Naive thymus-derived CD4-positive, alpha-beta T cell (primary cell): ENCODE results near the gene AQP11. TPM values are rescaled to one million over a fixed set of nuclear protein-coding genes. Genes with fewer than 3 reads are reported as not detected.

Experiments
- ATAC-seq: fragments of 150-1000 bp; cut with Tn5 transposase; 2 replicates; pipeline ENCODE4 v1.10.0; 2021; ENCODE audit warnings: mild to moderate bottlenecking, moderate library complexity
- CTCF ChIA-PET: fragments of 350-600 bp; sonication (Branson Sonifier 250); formaldehyde crosslinking; loops from one replicate; lab custom pipeline; 2021; ENCODE audit warnings: antibody characterized with exemption; lab: Charles Lee
- POLR2A ChIA-PET: fragments of 350-600 bp; sonication (Branson Sonifier 250); formaldehyde crosslinking; loops from one replicate; lab custom pipeline; 2021; ENCODE audit warnings: antibody characterized with exemption, inconsistent platforms; lab: Charles Lee
- DNase-seq, 9 donors: peaks; one replicate each; pipeline versions ENCODE4 v3.0.0 to v3.0.0-alpha.2; 2020 to 2022; ENCODE audit warnings: mixed read lengths in 1 of 9
- H3K27ac ChIP-seq: one replicate; pipeline ENCODE4 v1.7.0; 2013; ENCODE audit warnings: mild to moderate bottlenecking, low read depth, low read length, moderate library complexity
- H3K27me3 ChIP-seq, 2 donors: one replicate each; pipeline ENCODE4 v1.7.0; 2013; ENCODE audit warnings: low read length in 2 of 2, mild to moderate bottlenecking in 2 of 2, moderate library complexity in 2 of 2; ENCODE audit not compliant: control insufficient read depth in 2 of 2, insufficient read depth in 2 of 2
- H3K36me3 ChIP-seq, 3 experiments: 1 replicate in 2 of 3; 2 replicates in 1 of 3; pipeline ENCODE4 v1.7.0; 2013; ENCODE audit warnings: low read length in 3 of 3, mild to moderate bottlenecking in 3 of 3, moderate library complexity in 1 of 3; ENCODE audit not compliant: insufficient read depth in 3 of 3, control insufficient read depth in 2 of 3
- H3K4me1 ChIP-seq, 2 donors: one replicate each; pipeline ENCODE4 v1.7.0; 2013; ENCODE audit warnings: low read length in 2 of 2, mild to moderate bottlenecking in 2 of 2, moderate library complexity in 1 of 2; ENCODE audit not compliant: control insufficient read depth in 2 of 2, insufficient read depth in 2 of 2
- H3K4me3 ChIP-seq: 2 replicates; pipeline ENCODE4 v1.7.0; 2013; ENCODE audit warnings: mild to moderate bottlenecking, low read length
- H3K9me3 ChIP-seq, 3 experiments: 1 replicate in 2 of 3; 2 replicates in 1 of 3; pipeline ENCODE4 v1.7.0; 2013; ENCODE audit warnings: low read length in 3 of 3; ENCODE audit not compliant: control insufficient read depth in 2 of 3
- H3K27ac Mint-ChIP-seq, 9 donors: one replicate each; pipeline ENCODE4 v1.8.0; 2020 to 2022; ENCODE audit warnings: mixed read lengths in 9 of 9, mild to moderate bottlenecking in 8 of 9, moderate library complexity in 5 of 9, inconsistent platforms in 2 of 9
- H3K27me3 Mint-ChIP-seq, 5 donors: one replicate each; pipeline ENCODE4 v1.8.0; 2021 to 2022; ENCODE audit warnings: mixed read lengths in 5 of 5, mild to moderate bottlenecking in 1 of 5
- H3K36me3 Mint-ChIP-seq, 5 donors: one replicate each; pipeline ENCODE4 v1.8.0; 2020 to 2022; ENCODE audit warnings: mixed read lengths in 5 of 5, mild to moderate bottlenecking in 3 of 5, inconsistent platforms in 1 of 5
- H3K4me1 Mint-ChIP-seq, 7 donors: one replicate each; pipeline ENCODE4 v1.8.0; 2020 to 2022; ENCODE audit warnings: mixed read lengths in 7 of 7, mild to moderate bottlenecking in 3 of 7, inconsistent platforms in 1 of 7
- H3K4me3 Mint-ChIP-seq, 10 donors: one replicate each; pipeline ENCODE4 v1.8.0; 2020 to 2022; ENCODE audit warnings: mild to moderate bottlenecking in 10 of 10, mixed read lengths in 10 of 10, moderate library complexity in 6 of 10, inconsistent platforms in 2 of 10
- H3K9me3 Mint-ChIP-seq, 11 donors: one replicate each; pipeline ENCODE4 v1.8.0; 2020 to 2022; ENCODE audit warnings: mixed read lengths in 11 of 11, mild to moderate bottlenecking in 4 of 11, inconsistent platforms in 1 of 11, moderate library complexity in 1 of 11
- intact Hi-C, 2 donors: fragments of 100-400 bp; cut with micrococcal nuclease; formaldehyde crosslinking; loops; one replicate each; pipeline ENCODE4 v1.15.1; 2023
- polyA plus RNA-seq, 2 donors: library from polyadenylated mRNA; unstranded; fragments of 300-500 nt; fragmentation: Illumina TruSeq; gene quantifications; one replicate each; pipeline ENCODE4 v1.2.3, GENCODE V29; 2021
- total RNA-seq, 6 experiments: library from RNA in 5 of 6; stranded (reverse) in 5 of 6; gene quantifications; 1 replicate in 5 of 6; 2 replicates in 1 of 6; pipeline ENCODE4 v1.2.3 and lab custom pipeline; 2021 to 2026

The AQP11 gene
- total and polyA plus RNA-seq, 7 experiments from 2014 or later = 0.27 to 1.1 (median 0.78) TPM; not detected in 1

GRCh38 chr11:77604281-77604680 is 14.5 kb downstream of the AQP11 start:
- Histone ChIP-seq H3K36me3 (peaks cover 0 to 18% (median 0%) of the 10 kb centered on the region in 3 experiments), H3K27me3 (no peaks in the 10 kb centered on the region), H3K27ac (no peak overlapping the region), H3K4me1 (no peaks in the 10 kb centered on the region), H3K4me3 (no peak overlapping the region), H3K9me3 (no peaks in the 10 kb centered on the region)
- DNase-seq = no peak
- Mint-ChIP-seq H3K9me3 (no peaks in the 10 kb centered on the region), H3K4me3 (no peak overlapping the region), H3K36me3 (peaks cover 0 to 14% (median 4%) of the 10 kb centered on the region in 5 donors), H3K27me3 (no peaks in the 10 kb centered on the region), H3K4me1 (peaks cover 0 to 1% (median 0%) of the 10 kb centered on the region in 7 donors), H3K27ac (peak overlapping the region in 1 of 9 donors; percentile 43)
- ATAC-seq = no peak
- intact Hi-C loops = no loop called here
- ChIA-PET CTCF (no interaction called here), POLR2A (no interaction called here)

DNA sequence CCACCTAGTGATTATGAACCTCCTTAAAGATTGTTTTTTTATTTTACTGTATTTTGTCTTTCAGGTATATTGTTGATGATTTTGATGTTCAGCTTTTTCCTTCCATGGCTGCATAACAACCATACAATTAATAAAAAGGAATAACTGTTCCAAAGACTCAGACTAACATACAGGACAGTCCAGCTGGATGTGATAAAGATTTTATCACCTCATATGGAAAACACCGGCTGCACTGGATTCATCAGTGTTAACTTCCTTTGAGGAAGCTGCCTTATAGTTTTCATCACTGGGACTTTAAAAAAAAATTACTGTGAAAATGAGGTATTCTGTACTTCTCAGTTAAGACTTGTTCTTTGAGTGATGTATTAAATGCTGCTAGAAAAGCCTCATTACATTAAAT is 19.5 kb downstream of the AQP11 start:
- ChIA-PET CTCF (no interaction called here), POLR2A (no interaction called here)
- Histone ChIP-seq H3K36me3 (peaks cover 0 to 42% (median 6%) of the 10 kb centered on the region in 3 experiments), H3K27me3 (no peaks in the 10 kb centered on the region), H3K4me1 (no peaks in the 10 kb centered on the region), H3K4me3 (no peak overlapping the region), H3K27ac (no peak overlapping the region), H3K9me3 (no peaks in the 10 kb centered on the region)
- peaks cover 7 to 26% (median 18%) of the 10 kb centered on the region in 5 donors for H3K36me3 Mint-ChIP-seq
- no peaks in the 10 kb centered on the region for H3K4me1 Mint-ChIP-seq
- H3K27me3 Mint-ChIP-seq = no peaks in the 10 kb centered on the region
- no peak overlapping the region for H3K27ac Mint-ChIP-seq
- ATAC-seq = no peak
- H3K9me3 Mint-ChIP-seq = no peaks in the 10 kb centered on the region
- no peak for DNase-seq
- intact Hi-C loops = no loop called here
- no peak overlapping the region for H3K4me3 Mint-ChIP-seq

GRCh38 chr11:77611921-77612320 is 22.2 kb downstream of the AQP11 start:
- H3K27ac Mint-ChIP-seq = peak overlapping the region in 3 of 9 donors; percentile 3 to 11 (median 6)
- ChIA-PET CTCF (no interaction called here), POLR2A (no interaction called here)
- DNase-seq (no peak), ATAC-seq (no peak)
- H3K27me3 Mint-ChIP-seq = no peaks in the 10 kb centered on the region
- no peaks in the 10 kb centered on the region for H3K4me1 ChIP-seq
- intact Hi-C loops = no loop called here
- H3K36me3 Mint-ChIP-seq = peaks cover 7 to 38% (median 30%) of the 10 kb centered on the region in 5 donors
- H3K4me3 Mint-ChIP-seq = no peak overlapping the region
- H3K9me3 ChIP-seq = no peaks in the 10 kb centered on the region
- no peak overlapping the region for H3K4me3 ChIP-seq
- no peaks in the 10 kb centered on the region for H3K27me3 ChIP-seq
- H3K4me1 Mint-ChIP-seq = no peaks in the 10 kb centered on the region
- H3K9me3 Mint-ChIP-seq = no peaks in the 10 kb centered on the region
- H3K36me3 ChIP-seq = peaks cover 0 to 54% (median 15%) of the 10 kb centered on the region in 3 experiments
- H3K27ac ChIP-seq = no peak overlapping the region

DNA sequence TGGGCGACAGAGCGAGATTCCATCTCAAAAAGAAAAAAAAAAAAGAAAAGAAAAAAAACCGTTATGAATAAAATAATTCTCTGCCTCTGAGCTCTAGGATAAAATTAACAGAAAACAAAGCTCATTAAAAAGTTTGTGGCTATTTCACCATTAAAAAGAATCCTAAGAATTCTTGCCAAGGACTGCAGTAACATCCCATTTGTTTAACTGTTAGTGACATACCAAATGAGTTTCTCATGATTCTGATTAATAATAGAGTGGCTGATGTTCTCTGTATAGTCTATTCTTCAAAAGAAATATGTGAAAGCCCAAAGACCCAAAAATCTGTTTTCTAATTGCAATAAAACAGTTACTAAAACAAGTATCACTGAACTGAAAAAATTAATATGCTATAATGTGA is 28.1 kb downstream of the AQP11 start:
- H3K4me3 ChIP-seq = no peak overlapping the region
- Mint-ChIP-seq H3K27ac (no peak overlapping the region), H3K4me3 (no peak overlapping the region), H3K4me1 (peaks cover 0 to 2% (median 0%) of the 10 kb centered on the region in 7 donors), H3K9me3 (no peaks in the 10 kb centered on the region), H3K36me3 (peaks cover 0 to 56% (median 33%) of the 10 kb centered on the region in 5 donors), H3K27me3 (no peaks in the 10 kb centered on the region)
- intact Hi-C loops = loop anchor here (2.0 to 5.0 kb wide), 3 partner anchors 146 to 571 kb away; partner anchors contain the start of genes MYO7A (in 1 of the 2) and PAK1 (in 1 of the 2)
- ATAC-seq (no peak), DNase-seq (no peak)
- ChIA-PET POLR2A (no interaction called here), CTCF (interaction anchor here (0.6 to 3.0 kb wide), 3 partner anchors 12 to 491 kb away, joined by 3 to 11 read pairs (median 5); no protein-coding TSS in a partner anchor)
- H3K27me3 ChIP-seq = no peaks in the 10 kb centered on the region
- peaks cover 9 to 44% (median 19%) of the 10 kb centered on the region in 3 experiments for H3K36me3 ChIP-seq
- H3K4me1 ChIP-seq = no peaks in the 10 kb centered on the region
- H3K27ac ChIP-seq = no peak overlapping the region
- H3K9me3 ChIP-seq = no peaks in the 10 kb centered on the region

- Histone ChIP-seq H3K27ac (no peak overlapping the region), H3K27me3 (no peaks in the 10 kb centered on the region), H3K4me1 (no peaks in the 10 kb centered on the region), H3K9me3 (no peaks in the 10 kb centered on the region), H3K4me3 (no peak overlapping the region), H3K36me3 (peaks cover 13 to 60% (median 23%) of the 10 kb centered on the region in 3 experiments)
- no peaks in the 10 kb centered on the region for H3K27me3 Mint-ChIP-seq
- DNase-seq (peak in 7 of 9 donors; percentile 18 to 51 (median 41)), ATAC-seq (peak; percentile 57)
- H3K27ac Mint-ChIP-seq = peak overlapping the region in 1 of 9 donors; percentile 75
- CTCF ChIA-PET = interaction anchor here (1.0 to 3.0 kb wide), 6 partner anchors 9 to 493 kb away, joined by 3 to 11 read pairs (median 4); no protein-coding TSS in a partner anchor
- peaks cover 0 to 2% (median 0%) of the 10 kb centered on the region in 7 donors for H3K4me1 Mint-ChIP-seq
- H3K36me3 Mint-ChIP-seq = peaks cover 0 to 59% (median 31%) of the 10 kb centered on the region in 5 donors
- H3K4me3 Mint-ChIP-seq = no peak overlapping the region
- POLR2A ChIA-PET = interaction anchor here (1.3 kb wide), 1 partner anchor 14 kb away, joined by 3 read pairs; no protein-coding TSS in a partner anchor
- intact Hi-C loops = loop anchor here (1.0 to 5.0 kb wide), 4 partner anchors 147 to 573 kb away; partner anchors contain the start of genes MYO7A (in 1 of the 2) and PAK1 (in 1 of the 2)
- no peaks in the 10 kb centered on the region for H3K9me3 Mint-ChIP-seq
Measured at GRCh38 chr11:77619576-77620198, 29.9 kb downstream of the AQP11 start.

- H3K36me3 Mint-ChIP-seq = peaks cover 0 to 20% (median 8%) of the 10 kb centered on the region in 5 donors
- peak overlapping the region in 2 of 10 donors; percentile 2 to 36 for H3K4me3 Mint-ChIP-seq
- ATAC-seq (no peak), DNase-seq (no peak)
- no peak overlapping the region for H3K27ac ChIP-seq
- H3K27me3 ChIP-seq = no peaks in the 10 kb centered on the region
- POLR2A ChIA-PET = interaction anchor here (0.6 kb wide), 1 partner anchor 46 kb away, joined by 3 read pairs; no protein-coding TSS in a partner anchor
- H3K36me3 ChIP-seq = peaks cover 0 to 32% (median 3%) of the 10 kb centered on the region in 3 experiments
- CTCF ChIA-PET = interaction anchor here (0.6 to 1.2 kb wide), 3 partner anchors 12 to 91 kb away, joined by 3 to 5 read pairs (median 3); no protein-coding TSS in a partner anchor
- no peaks in the 10 kb centered on the region for H3K9me3 Mint-ChIP-seq
- no peaks in the 10 kb centered on the region for H3K27me3 Mint-ChIP-seq
- peak overlapping the region in 3 of 9 donors; percentile 27 to 47 (median 35) for H3K27ac Mint-ChIP-seq
- intact Hi-C loops = no loop called here
- H3K4me3 ChIP-seq = no peak overlapping the region
- H3K4me1 Mint-ChIP-seq = peaks cover 21 to 41% (median 35%) of the 10 kb centered on the region in 7 donors
- peaks cover 0 to 5% of the 10 kb centered on the region in 2 donors for H3K4me1 ChIP-seq
- H3K9me3 ChIP-seq = no peaks in the 10 kb centered on the region
Measured at GRCh38 chr11:77630157-77630710, 40.5 kb downstream of the AQP11 start.
